ENCODE measurements around the gene B4GAT1. TPM values are rescaled to one million over a fixed set of nuclear protein-coding genes. Genes with fewer than 3 reads are reported as not detected.

Gene B4GAT1
- polyA plus RNA-seq, 2 donors, result 4.9 to 7.0 TPM

DNA sequence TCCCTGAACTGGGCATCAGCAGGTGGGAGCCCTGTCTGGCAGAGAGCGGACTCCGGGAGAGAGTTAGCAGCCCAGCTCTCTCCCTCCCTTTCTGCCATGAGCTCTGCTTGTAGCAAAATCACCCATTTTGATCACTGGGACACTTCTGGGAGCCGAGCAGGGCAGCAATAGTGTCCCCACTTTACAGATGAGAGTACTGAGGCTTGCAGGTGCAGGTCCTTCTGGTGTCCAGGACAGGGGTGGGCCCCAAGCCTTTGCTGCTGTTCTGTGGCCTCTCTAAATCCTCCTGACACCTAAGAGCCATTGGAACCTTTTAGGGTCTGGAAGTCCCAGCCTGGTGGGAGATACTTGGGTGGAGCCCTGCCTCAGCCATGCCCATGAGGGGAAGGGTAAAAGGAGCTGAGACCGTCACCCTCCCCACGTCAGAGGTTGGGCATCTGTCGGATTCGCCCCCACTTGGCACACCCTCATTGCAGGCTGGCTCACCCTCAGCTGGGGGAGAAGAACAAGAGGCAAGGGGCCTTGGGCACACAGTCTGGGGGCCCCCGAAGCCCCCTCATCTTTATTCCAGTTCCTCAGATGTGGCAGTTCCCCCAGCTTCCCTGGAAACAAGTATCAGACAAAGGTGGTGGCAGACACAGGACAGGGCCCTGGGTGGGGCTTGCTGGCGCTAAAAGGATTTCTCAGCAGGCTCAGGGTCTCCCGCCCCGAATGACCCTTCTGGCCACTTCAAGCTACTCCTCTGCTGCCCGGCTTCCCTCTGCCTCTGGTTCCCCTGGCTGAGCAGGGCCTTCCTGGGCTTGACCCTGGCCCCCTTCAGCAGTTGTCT lies 15.7 kb downstream of the B4GAT1 start:
- Histone ChIP-seq H3K27ac (ENCODE audit: low read depth in 2 of 2, low read length in 1 of 2) (no peak overlapping the region), H3K27me3 (ENCODE audit: control insufficient read depth in 1 of 2, insufficient read depth in 2 of 2, low read length in 2 of 2) (no peaks in the 10 kb centered on the region), H3K4me1 (ENCODE audit: control insufficient read depth in 2 of 2, insufficient read depth in 2 of 2, low read length in 1 of 2) (peaks cover 5 to 33% of the 10 kb centered on the region in 2 donors), H3K4me3 (ENCODE audit: low read depth in 1 of 2, low read length in 2 of 2) (no peak overlapping the region), H3K9me3 (ENCODE audit: control insufficient read depth in 2 of 2, insufficient read depth in 1 of 2, low read depth in 1 of 2, low read length in 1 of 2) (no peaks in the 10 kb centered on the region), H3K36me3 (ENCODE audit: control insufficient read depth in 2 of 2, insufficient read depth in 2 of 2, low read length in 1 of 2) (peaks cover 0 to 20% of the 10 kb centered on the region in 2 donors)
- WGBS, 2 donors, result 90 to 93% methylated on average over 12 of the region's 12 CpGs

DNA sequence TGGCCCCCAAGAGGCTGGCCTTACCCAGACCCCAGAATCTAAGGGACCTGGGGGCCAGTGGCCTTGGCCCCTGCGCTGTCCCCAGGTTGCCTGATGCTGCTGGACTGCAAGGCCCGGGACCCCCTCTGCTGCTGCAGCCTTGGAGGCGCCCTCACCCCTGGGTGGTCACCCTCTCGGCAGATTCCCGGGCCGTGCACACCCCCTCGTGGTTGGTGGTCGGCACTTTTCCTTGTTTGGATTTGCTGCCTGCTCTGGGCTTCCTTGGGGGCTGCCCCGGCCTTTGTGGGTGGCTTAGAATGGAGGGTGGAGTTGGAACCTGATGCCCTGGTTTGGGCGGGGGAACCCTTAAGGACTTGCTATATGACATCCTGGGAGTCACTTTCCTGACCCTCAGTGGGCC lies 16.5 kb downstream of the B4GAT1 start:
- Histone ChIP-seq H3K4me3 (ENCODE audit: low read depth in 1 of 2, low read length in 2 of 2) (no peak overlapping the region), H3K27ac (ENCODE audit: low read depth in 2 of 2, low read length in 1 of 2) (no peak overlapping the region), H3K27me3 (ENCODE audit: control insufficient read depth in 1 of 2, insufficient read depth in 2 of 2, low read length in 2 of 2) (no peaks in the 10 kb centered on the region), H3K36me3 (ENCODE audit: control insufficient read depth in 2 of 2, insufficient read depth in 2 of 2, low read length in 1 of 2) (peaks cover 0 to 20% of the 10 kb centered on the region in 2 donors), H3K9me3 (ENCODE audit: control insufficient read depth in 2 of 2, insufficient read depth in 1 of 2, low read depth in 1 of 2, low read length in 1 of 2) (no peaks in the 10 kb centered on the region), H3K4me1 (ENCODE audit: control insufficient read depth in 2 of 2, insufficient read depth in 2 of 2, low read length in 1 of 2) (peaks cover 5 to 28% of the 10 kb centered on the region in 2 donors)
- 67% methylated on average over 9 to 10 of the region's 10 CpGs for WGBS, 2 donors

DNA sequence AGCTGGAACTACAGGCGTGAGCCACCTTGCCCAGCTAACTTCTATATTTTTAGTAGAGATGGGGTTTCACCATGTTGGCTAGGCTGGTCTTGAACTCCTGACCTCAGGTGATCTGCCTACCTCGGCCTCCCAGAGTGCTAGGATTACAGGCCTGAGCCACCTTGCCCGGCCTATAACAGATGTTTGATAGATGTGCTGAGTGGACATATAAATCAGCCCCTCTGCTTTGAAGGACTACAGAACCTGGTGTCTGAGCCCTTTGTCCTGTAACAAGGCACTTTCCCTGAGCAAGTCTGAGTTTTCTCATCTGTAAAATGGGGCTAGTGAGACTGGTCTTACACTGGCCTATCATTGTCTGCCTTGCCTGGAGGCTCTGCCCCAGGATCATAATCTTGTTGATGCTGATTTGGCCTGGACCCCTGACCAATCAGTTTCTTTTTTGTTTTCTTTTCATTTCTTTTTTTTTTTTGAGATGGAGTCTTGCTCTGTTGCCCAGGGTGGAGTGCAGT lies 18.2 kb downstream of the B4GAT1 start:
- 87 to 90% methylated on average over 3 of the region's 3 CpGs for WGBS, 2 donors
- Histone ChIP-seq H3K4me1 (ENCODE audit: control insufficient read depth in 2 of 2, insufficient read depth in 2 of 2, low read length in 1 of 2) (peaks cover 3 to 18% of the 10 kb centered on the region in 2 donors), H3K36me3 (ENCODE audit: control insufficient read depth in 2 of 2, insufficient read depth in 2 of 2, low read length in 1 of 2) (peaks cover 0 to 15% of the 10 kb centered on the region in 2 donors), H3K4me3 (ENCODE audit: low read depth in 1 of 2, low read length in 2 of 2) (no peak overlapping the region), H3K27ac (ENCODE audit: low read depth in 2 of 2, low read length in 1 of 2) (no peak overlapping the region), H3K27me3 (ENCODE audit: control insufficient read depth in 1 of 2, insufficient read depth in 2 of 2, low read length in 2 of 2) (no peaks in the 10 kb centered on the region), H3K9me3 (ENCODE audit: control insufficient read depth in 2 of 2, insufficient read depth in 1 of 2, low read depth in 1 of 2, low read length in 1 of 2) (no peaks in the 10 kb centered on the region)

DNA sequence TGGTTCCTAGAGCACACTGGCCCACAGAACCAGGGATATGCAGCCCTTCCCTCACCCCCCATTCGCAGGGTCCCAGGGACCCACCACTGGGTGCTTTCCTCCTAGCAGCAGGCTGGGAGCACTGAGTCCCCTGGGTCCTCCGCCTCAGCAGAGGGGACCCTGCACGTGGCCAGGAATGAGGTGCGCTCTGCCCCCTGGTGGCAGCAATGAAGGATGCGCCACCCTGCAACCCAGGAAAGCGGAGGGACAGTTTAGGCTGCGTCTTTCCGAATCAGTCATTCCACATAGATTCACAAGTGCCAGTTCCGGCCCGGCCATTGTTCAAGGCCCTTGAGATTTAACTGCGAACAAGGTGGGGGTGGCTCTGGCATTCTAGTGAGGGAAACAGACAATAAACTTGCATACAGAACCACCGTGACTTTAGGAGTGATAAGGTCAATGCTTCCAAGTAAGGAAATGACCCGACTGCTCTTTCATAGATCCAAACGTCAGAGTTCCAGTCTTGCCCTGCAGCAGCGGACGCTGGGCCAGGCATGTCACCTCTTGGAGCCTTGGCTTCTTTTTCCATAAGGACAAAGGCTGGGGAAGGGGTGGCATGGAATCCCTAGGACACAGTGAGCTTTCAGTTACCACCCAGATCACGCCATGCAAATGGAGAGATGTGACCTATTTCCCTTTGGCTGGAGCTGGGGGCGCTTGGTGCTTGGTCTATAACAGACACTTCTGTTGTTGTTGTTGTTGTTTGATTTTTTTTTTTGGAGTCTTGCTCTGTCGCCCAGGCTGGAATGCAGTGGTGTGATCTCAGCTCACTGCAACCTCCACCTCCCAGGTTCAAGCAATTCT lies 18.9 kb downstream of the B4GAT1 start:
- H3K27ac ChIP-seq (ENCODE audit: low read depth in 2 of 2, low read length in 1 of 2), result peak overlapping the region in 1 of 2 donors; percentile 30
- H3K36me3 ChIP-seq (ENCODE audit: control insufficient read depth in 2 of 2, insufficient read depth in 2 of 2, low read length in 1 of 2), result peaks cover 0 to 12% of the 10 kb centered on the region in 2 donors
- peaks cover 3 to 13% of the 10 kb centered on the region in 2 donors for H3K4me1 ChIP-seq (ENCODE audit: control insufficient read depth in 2 of 2, insufficient read depth in 2 of 2, low read length in 1 of 2)
- 12 to 13% methylated on average over 19 of the region's 19 CpGs for WGBS, 2 donors
- no peak overlapping the region for H3K4me3 ChIP-seq (ENCODE audit: low read depth in 1 of 2, low read length in 2 of 2)
- H3K9me3 ChIP-seq (ENCODE audit: control insufficient read depth in 2 of 2, insufficient read depth in 1 of 2, low read depth in 1 of 2, low read length in 1 of 2), result no peaks in the 10 kb centered on the region
- no peaks in the 10 kb centered on the region for H3K27me3 ChIP-seq (ENCODE audit: control insufficient read depth in 1 of 2, insufficient read depth in 2 of 2, low read length in 2 of 2)

DNA sequence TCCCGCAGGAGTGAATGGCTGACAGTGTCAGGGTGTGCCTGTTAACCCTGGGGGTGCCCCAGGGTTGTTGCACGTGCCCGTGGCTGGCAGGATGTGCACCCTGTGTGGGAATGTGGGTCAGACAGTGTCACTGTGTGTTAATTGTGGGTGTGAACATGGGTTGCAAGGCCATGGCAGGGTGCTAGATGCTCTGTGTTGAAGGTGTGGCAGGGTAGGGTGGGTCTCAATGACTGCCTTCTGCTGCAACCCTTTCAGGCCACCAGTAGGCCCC lies 19.5 kb downstream of the B4GAT1 start:
- H3K4me3 ChIP-seq (ENCODE audit: low read depth in 1 of 2, low read length in 2 of 2), result no peak overlapping the region
- H3K36me3 ChIP-seq (ENCODE audit: control insufficient read depth in 2 of 2, insufficient read depth in 2 of 2, low read length in 1 of 2), result peaks cover 0 to 7% of the 10 kb centered on the region in 2 donors
- peak overlapping the region in 1 of 2 donors; percentile 30 for H3K27ac ChIP-seq (ENCODE audit: low read depth in 2 of 2, low read length in 1 of 2)
- H3K27me3 ChIP-seq (ENCODE audit: control insufficient read depth in 1 of 2, insufficient read depth in 2 of 2, low read length in 2 of 2), result no peaks in the 10 kb centered on the region
- 49 to 55% methylated on average over 3 of the region's 3 CpGs for WGBS, 2 donors
- H3K9me3 ChIP-seq (ENCODE audit: control insufficient read depth in 2 of 2, insufficient read depth in 1 of 2, low read depth in 1 of 2, low read length in 1 of 2), result no peaks in the 10 kb centered on the region
- H3K4me1 ChIP-seq (ENCODE audit: control insufficient read depth in 2 of 2, insufficient read depth in 2 of 2, low read length in 1 of 2), result peaks cover 3 to 13% of the 10 kb centered on the region in 2 donors

DNA sequence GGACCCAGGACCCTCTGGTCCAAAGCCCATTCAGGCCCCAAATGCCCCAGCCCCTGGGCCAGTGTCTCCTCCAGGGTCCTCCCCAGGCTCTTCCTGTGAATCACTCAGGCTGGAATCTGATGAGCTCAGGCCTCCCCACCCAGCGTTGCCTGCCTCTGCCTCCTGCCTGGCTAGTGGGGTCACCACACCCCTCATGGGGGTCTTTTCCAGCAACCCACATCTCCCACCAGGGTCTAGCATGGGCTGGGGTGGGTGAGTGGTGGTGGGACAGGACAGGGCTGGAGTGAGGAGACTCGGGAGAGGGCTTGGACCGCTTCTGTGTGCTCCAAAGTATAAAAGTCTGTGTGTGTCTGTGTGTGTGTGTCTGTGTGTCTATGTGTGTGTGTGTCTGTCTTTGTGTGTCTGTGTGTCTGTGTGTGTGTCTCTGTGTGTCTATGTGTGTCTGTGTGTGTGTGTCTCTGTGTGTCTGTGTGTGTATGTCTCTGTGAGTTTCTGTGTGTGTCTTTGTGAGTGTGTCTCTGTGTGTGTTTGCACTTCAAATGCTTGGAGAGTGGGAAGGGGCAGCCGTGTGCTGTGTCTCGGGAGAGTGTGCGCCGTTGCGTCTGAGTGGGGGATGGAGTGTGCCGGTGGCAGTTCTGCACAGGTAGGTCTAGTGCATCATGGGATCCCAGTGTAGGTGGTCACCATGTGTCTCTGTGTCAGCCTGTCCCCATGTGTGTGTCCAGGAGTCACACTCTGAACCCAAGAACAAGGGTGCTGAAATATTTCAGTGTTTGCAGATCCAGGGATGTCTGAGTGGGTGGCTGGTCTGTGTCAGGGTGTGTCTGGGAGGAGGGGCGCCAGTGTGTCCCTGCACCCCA lies 20.0 kb downstream of the B4GAT1 start:
- peak overlapping the region; percentile 40 to 59 for H3K27ac ChIP-seq (ENCODE audit: low read depth in 2 of 2, low read length in 1 of 2)
- H3K4me1 ChIP-seq (ENCODE audit: control insufficient read depth in 2 of 2, insufficient read depth in 2 of 2, low read length in 1 of 2), result peaks cover 2 to 13% of the 10 kb centered on the region in 2 donors
- H3K4me3 ChIP-seq (ENCODE audit: low read depth in 1 of 2, low read length in 2 of 2), result peak overlapping the region in 1 of 2 donors; percentile 8
- 77 to 78% methylated on average over 10 of the region's 10 CpGs for WGBS, 2 donors
- H3K36me3 ChIP-seq (ENCODE audit: control insufficient read depth in 2 of 2, insufficient read depth in 2 of 2, low read length in 1 of 2), result peaks cover 0 to 5% of the 10 kb centered on the region in 2 donors
- no peaks in the 10 kb centered on the region for H3K9me3 ChIP-seq (ENCODE audit: control insufficient read depth in 2 of 2, insufficient read depth in 1 of 2, low read depth in 1 of 2, low read length in 1 of 2)
- no peaks in the 10 kb centered on the region for H3K27me3 ChIP-seq (ENCODE audit: control insufficient read depth in 1 of 2, insufficient read depth in 2 of 2, low read length in 2 of 2)

DNA sequence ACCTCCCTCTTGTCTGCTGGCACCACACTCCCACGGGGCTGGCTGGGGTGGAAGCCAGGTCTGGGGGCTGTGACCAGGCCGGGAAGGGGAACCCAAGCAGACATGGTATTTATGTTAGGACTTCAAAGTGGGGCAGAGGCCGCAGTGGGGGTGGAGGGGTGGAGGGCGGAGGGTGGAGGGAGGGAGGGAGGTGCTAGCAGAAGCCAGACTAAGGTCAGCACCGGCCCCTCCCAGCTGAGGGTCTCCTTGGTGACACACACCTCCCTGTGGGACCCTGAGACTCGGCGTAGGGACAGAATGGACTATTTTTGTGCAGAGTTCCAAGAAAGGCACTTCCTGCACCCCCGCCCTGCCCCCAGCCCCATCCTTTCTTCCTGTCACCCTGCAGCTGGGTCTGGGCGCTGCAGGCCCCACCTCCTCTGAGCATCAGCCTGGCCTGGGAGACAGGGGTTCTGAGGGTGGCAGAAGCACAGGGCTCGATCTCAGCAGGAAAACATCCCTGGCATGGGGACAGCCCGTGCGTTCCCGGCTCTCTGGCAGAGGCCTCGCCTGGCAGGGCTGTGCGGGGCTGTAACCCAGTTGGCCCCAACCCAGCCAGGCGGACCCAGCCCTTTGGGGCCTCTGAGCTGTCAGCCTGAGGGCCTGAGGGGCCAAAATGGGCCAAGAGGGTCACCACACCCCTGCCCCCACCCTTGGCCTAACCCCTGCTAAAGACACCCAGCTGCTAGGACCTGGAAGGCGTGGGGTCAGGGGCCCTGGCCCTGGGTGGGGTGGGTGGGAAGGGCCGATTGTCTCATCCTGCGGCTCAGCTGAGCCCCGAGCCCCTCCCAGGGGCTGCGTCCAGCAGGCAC lies 20.9 kb downstream of the B4GAT1 start:
- H3K4me3 ChIP-seq (ENCODE audit: low read depth in 1 of 2, low read length in 2 of 2), result no peak overlapping the region
- H3K4me1 ChIP-seq (ENCODE audit: control insufficient read depth in 2 of 2, insufficient read depth in 2 of 2, low read length in 1 of 2), result peaks cover 0 to 13% of the 10 kb centered on the region in 2 donors
- H3K27ac ChIP-seq (ENCODE audit: low read depth in 2 of 2, low read length in 1 of 2), result peak overlapping the region; percentile 40 to 62

DNA sequence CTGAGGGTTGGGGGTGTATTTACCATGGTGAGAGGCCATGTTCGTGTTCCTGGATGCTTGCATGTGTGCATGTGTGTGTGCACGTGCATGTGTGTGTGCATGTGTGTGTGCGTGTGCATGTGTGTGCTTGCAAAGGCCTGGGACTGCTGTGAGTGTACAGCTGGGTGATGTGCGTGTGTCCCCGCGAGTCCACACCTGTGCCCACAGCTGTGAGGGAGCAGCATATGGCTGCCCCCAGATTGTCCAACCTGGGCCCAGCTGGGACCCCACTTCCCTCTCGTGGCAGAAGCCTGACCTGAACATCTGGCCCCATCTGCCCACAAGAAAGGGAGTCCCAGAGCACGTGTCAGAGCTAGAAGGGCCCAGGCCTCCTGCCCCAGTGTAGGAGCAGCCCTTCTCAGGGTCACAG lies 22.2 kb downstream of the B4GAT1 start:
- Histone ChIP-seq H3K36me3 (ENCODE audit: control insufficient read depth in 2 of 2, insufficient read depth in 2 of 2, low read length in 1 of 2) (no peaks in the 10 kb centered on the region), H3K27ac (ENCODE audit: low read depth in 2 of 2, low read length in 1 of 2) (no peak overlapping the region), H3K9me3 (ENCODE audit: control insufficient read depth in 2 of 2, insufficient read depth in 1 of 2, low read depth in 1 of 2, low read length in 1 of 2) (no peaks in the 10 kb centered on the region), H3K4me3 (ENCODE audit: low read depth in 1 of 2, low read length in 2 of 2) (no peak overlapping the region), H3K27me3 (ENCODE audit: control insufficient read depth in 1 of 2, insufficient read depth in 2 of 2, low read length in 2 of 2) (no peaks in the 10 kb centered on the region), H3K4me1 (ENCODE audit: control insufficient read depth in 2 of 2, insufficient read depth in 2 of 2, low read length in 1 of 2) (peaks cover 0 to 13% of the 10 kb centered on the region in 2 donors)
- 74% methylated on average over 8 of the region's 8 CpGs for WGBS, 2 donors

More for the DNA sequence above, 20.9 kb downstream of the B4GAT1 start:
- Histone ChIP-seq H3K36me3 (ENCODE audit: control insufficient read depth in 2 of 2, insufficient read depth in 2 of 2, low read length in 1 of 2) (no peaks in the 10 kb centered on the region), H3K27me3 (ENCODE audit: control insufficient read depth in 1 of 2, insufficient read depth in 2 of 2, low read length in 2 of 2) (no peaks in the 10 kb centered on the region), H3K9me3 (ENCODE audit: control insufficient read depth in 2 of 2, insufficient read depth in 1 of 2, low read depth in 1 of 2, low read length in 1 of 2) (no peaks in the 10 kb centered on the region)
- WGBS, 2 donors, result 43 to 58% methylated on average over 14 to 21 of the region's 21 CpGs

All from esophagus (tissue), 2 donors.